K562 (cell line): Measurements from ENCODE around the gene CCSER1. TPM values are rescaled to one million over a fixed set of nuclear protein-coding genes. Genes with fewer than 3 reads are reported as not detected.

Experiments
- ATAC-seq: fragments of 200-7000 bp; cut with Tn5 transposase; 3 replicates; pipeline ENCODE4 v1.9.1; 2020; ENCODE audit warnings: moderate library complexity
- BruUV-seq: library from RNA; stranded (reverse); fragments of 400-500 nt; replicated peaks from 2 replicates; lab custom pipeline; 2021; lab: Mats Ljungman, UMichigan
- CTCF ChIA-PET: fragments of 300-600 bp; formaldehyde crosslinking; extraction: SDS; loops from one replicate; lab custom pipeline; 2021; ENCODE audit warnings: low intra/inter-chr PET ratio; lab: Yijun Ruan, JAX
- POLR2A ChIA-PET: fragments of 300-600, 350-650 bp; sonication (Branson Sonifier 250); formaldehyde crosslinking; extraction: SDS; loops from one replicate; lab custom pipeline; 2021; ENCODE audit warnings: antibody characterized with exemption, inconsistent platforms; lab: Yijun Ruan, JAX
- DNase-seq, 4 experiments: peaks; one replicate each; pipeline versions ENCODE4 v3.0.0 to v3.0.0-alpha.2; 2011 to 2018; ENCODE audit warnings: low spot score in 3 of 4, mixed read lengths in 3 of 4; ENCODE audit errors: extremely low read depth in 1 of 4
- FAIRE-seq: peaks from 2 replicates; lab custom pipeline; 2011; peaks lifted over from hg19 to GRCh38; lab: Jason Lieb, UNC
- H2AFZ ChIP-seq: 2 replicates; pipeline ENCODE4 v1.6.0; 2011; ENCODE audit warnings: low read depth, low read length, control low read depth, inconsistent platforms
- H3K27ac ChIP-seq: fragments of 200-600 bp; 3 replicates; pipeline ENCODE4 v1.8.0; 2011; ENCODE audit warnings: low read depth, mild to moderate bottlenecking, control low read depth, inconsistent platforms, low read length, moderate library complexity, mixed read lengths; ENCODE audit errors: extremely low read depth
- H3K27me3 ChIP-seq, 2 experiments: fragments of 300-600 bp in 1 of 2; 2 replicates in 1 of 2; 3 replicates in 1 of 2; pipeline versions ENCODE4 v1.6.0 to v1.8.0; 2011; ENCODE audit warnings: inconsistent platforms in 2 of 2, low read length in 2 of 2, mild to moderate bottlenecking in 1 of 2, mixed read lengths in 1 of 2, moderate library complexity in 1 of 2; ENCODE audit not compliant: control insufficient read depth in 2 of 2, insufficient read depth in 2 of 2
- H3K36me3 ChIP-seq: fragments of 300-600 bp; 3 replicates; pipeline ENCODE4 v1.8.0; 2011; ENCODE audit warnings: mild to moderate bottlenecking, low read length, inconsistent platforms; ENCODE audit not compliant: control insufficient read depth, insufficient read depth
- H3K4me1 ChIP-seq, 2 experiments: fragments of 200-600 bp in 1 of 2; replicated peaks in 1 of 2; 2 replicates in 1 of 2; 3 replicates in 1 of 2; pipeline versions ENCODE4 v1.5.1 to v1.8.0; 2011; ENCODE audit warnings: inconsistent platforms in 2 of 2, low read length in 2 of 2, mild to moderate bottlenecking in 1 of 2, mixed read lengths in 1 of 2, moderate library complexity in 1 of 2; ENCODE audit not compliant: control insufficient read depth in 2 of 2, insufficient read depth in 2 of 2
- H3K4me2 ChIP-seq: 2 replicates; pipeline ENCODE4 v1.6.1; 2011; ENCODE audit warnings: low read length, control low read depth, inconsistent platforms, mixed read lengths; ENCODE audit not compliant: insufficient read depth
- H3K4me3 ChIP-seq: fragments of 200-600 bp; sonication (generic), shearing (Covaris generic); 2 replicates; pipeline ENCODE4 v1.5.1; 2016; ENCODE audit warnings: control low read depth, inconsistent platforms
- H3K79me2 ChIP-seq: fragments of 200-600 bp; 3 replicates; pipeline ENCODE4 v1.8.0; 2011; ENCODE audit warnings: low read length, inconsistent platforms; ENCODE audit not compliant: control insufficient read depth, insufficient read depth
- H3K9ac ChIP-seq, 2 experiments: 2 replicates each; pipeline versions ENCODE4 v1.6.0 to v1.6.1; 2011; ENCODE audit warnings: low read depth in 2 of 2, low read length in 2 of 2, control low read depth in 1 of 2, inconsistent platforms in 1 of 2, mild to moderate bottlenecking in 1 of 2, mixed read lengths in 1 of 2; ENCODE audit not compliant: insufficient read depth in 1 of 2
- H3K9me1 ChIP-seq: one replicate; pipeline ENCODE4 v1.6.0; 2011; ENCODE audit warnings: inconsistent platforms, mild to moderate bottlenecking, low read length, moderate library complexity; ENCODE audit not compliant: control insufficient read depth, insufficient read depth
- H3K9me3 ChIP-seq: replicated peaks from 2 replicates; pipeline ENCODE4 v1.5.1; 2011; ENCODE audit warnings: low read depth, low read length, inconsistent platforms; ENCODE audit not compliant: control insufficient read depth, insufficient read depth
- H4K20me1 ChIP-seq: replicated peaks from 2 replicates; pipeline ENCODE4 v1.6.1; 2011; ENCODE audit warnings: low read length, inconsistent platforms, mixed read lengths; ENCODE audit not compliant: control insufficient read depth, insufficient read depth
- FOXA1 ChIP-seq: fragments of 450-650 bp; IDR thresholded peaks from 2 replicates; pipeline ENCODE4 v1.6.1; 2016; ENCODE audit warnings: mild to moderate bottlenecking, borderline replicate concordance
- MAFF ChIP-seq: IDR thresholded peaks from 2 replicates; pipeline ENCODE4 v1.6.1; 2012; ENCODE audit warnings: low read length, improper control_type of control experiment
- ZNF134 ChIP-seq: fragments of 250-450 bp; sonication (Bioruptor Pico); conservative IDR thresholded peaks from 2 replicates; pipeline ENCODE4 v1.4.0; 2020
- ZNF197 ChIP-seq: fragments of 200-800 bp; sonication (Bioruptor generic); IDR thresholded peaks from 2 replicates; pipeline ENCODE4 v1.6.1; 2016; ENCODE audit warnings: low read depth, missing genetic modification characterization, missing compliant biosample characterization
- ZNF24 ChIP-seq: fragments of 450-650 bp; IDR thresholded peaks from 2 replicates; pipeline ENCODE4 v1.6.1; 2016
- WGBS: fragments of 100-300 bp; shearing (Covaris generic); methylation state at CpG from one replicate; pipeline ENCODE4 v1.1.6; 2016; ENCODE audit warnings: low coverage, mixed read lengths; ENCODE audit not compliant: insufficient coverage; ENCODE audit errors: missing lambda C conversion rate; 5-methylcytosine and 5-hydroxymethylcytosine counted together
- in situ Hi-C: fragments of 300-500 bp; cut with MboI; formaldehyde crosslinking; loops from 4 replicates; pipeline ENCODE4 v1.15.0; 2018; ENCODE audit warnings: inconsistent platforms, mixed read lengths
- intact Hi-C: fragments of 100-400 bp; cut with micrococcal nuclease; formaldehyde crosslinking; loops from 2 replicates; pipeline ENCODE4 v1.14.2; 2022
- polyA plus RNA-seq, 8 experiments: library from polyadenylated mRNA; depleted of rRNA in 4 of 8; stranded (reverse) in 5 of 8; unstranded in 3 of 8; fragments of >200 nt; fragmentation: Nextera tagmentation in 2 of 8; fragmentation: Illumina TruSeq in 1 of 8; extraction: Ambion mirVana in 2 of 8; extraction: Trizol in 1 of 8; gene quantifications; 2 replicates each; pipeline versions ENCODE4 v1.2.1 to v1.2.3, GENCODE V29; 2011 to 2014; ENCODE audit warnings: inconsistent platforms in 1 of 8, missing spikeins in 1 of 8
- total RNA-seq, 7 experiments: library from RNA; depleted of rRNA in 6 of 7; stranded (reverse); fragments of >200 nt in 6 of 7; fragmentation: Illumina TruSeq in 2 of 7; extraction: Trizol in 2 of 7; gene quantifications; 2 replicates each; pipeline versions ENCODE4 v1.2.1 to v1.2.3, GENCODE V29; 2011 to 2021; ENCODE audit warnings: low replicate concordance in 1 of 7
- TF ChIP-seq, protein P1 (sequence below): fragments of 250-450 bp; sonication (Bioruptor Pico); IDR thresholded peaks from 2 replicates; pipeline ENCODE4 v1.4.0; 2020

The CCSER1 gene
- total and polyA plus RNA-seq, 9 of the 15 experiments (the other 6 are each of a cell fraction or from before 2014, with no cell fraction given), result not detected

DNA sequence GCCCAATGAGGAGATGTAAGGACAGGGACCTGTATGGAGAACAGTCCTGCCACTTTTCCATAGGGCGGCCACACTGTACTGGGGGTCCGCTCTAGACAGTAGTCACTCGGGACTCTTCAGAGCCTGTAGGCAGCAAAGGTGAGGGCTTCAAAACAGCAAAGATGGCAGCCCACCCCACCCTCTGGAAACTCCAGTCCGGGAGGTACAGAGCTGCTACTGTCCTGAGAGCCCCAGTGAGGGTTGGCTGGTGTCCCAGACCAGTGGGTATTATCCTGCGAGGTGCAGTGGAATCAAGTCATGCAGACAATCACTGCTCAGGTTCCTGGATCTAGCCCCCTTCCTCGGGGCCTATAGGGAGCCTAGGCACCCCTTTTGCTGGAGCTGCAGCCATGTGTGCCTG lies 1392.0 kb downstream of the CCSER1 start:
- no peaks in the 10 kb centered on the region for H3K9me1 ChIP-seq
- in situ Hi-C loops, result no loop called here
- CTCF ChIA-PET, result no interaction called here
- H3K4me3 ChIP-seq, result no peak overlapping the region
- no peaks in the 10 kb centered on the region for H3K79me2 ChIP-seq
- WGBS, result 5% methylated on average over 6 of the region's 6 CpGs
- H2AFZ ChIP-seq, result no peak overlapping the region
- no peak overlapping the region for H3K27ac ChIP-seq
- TF ChIP-seq MAFF, result no peak
- TF ChIP-seq, protein P1, sequence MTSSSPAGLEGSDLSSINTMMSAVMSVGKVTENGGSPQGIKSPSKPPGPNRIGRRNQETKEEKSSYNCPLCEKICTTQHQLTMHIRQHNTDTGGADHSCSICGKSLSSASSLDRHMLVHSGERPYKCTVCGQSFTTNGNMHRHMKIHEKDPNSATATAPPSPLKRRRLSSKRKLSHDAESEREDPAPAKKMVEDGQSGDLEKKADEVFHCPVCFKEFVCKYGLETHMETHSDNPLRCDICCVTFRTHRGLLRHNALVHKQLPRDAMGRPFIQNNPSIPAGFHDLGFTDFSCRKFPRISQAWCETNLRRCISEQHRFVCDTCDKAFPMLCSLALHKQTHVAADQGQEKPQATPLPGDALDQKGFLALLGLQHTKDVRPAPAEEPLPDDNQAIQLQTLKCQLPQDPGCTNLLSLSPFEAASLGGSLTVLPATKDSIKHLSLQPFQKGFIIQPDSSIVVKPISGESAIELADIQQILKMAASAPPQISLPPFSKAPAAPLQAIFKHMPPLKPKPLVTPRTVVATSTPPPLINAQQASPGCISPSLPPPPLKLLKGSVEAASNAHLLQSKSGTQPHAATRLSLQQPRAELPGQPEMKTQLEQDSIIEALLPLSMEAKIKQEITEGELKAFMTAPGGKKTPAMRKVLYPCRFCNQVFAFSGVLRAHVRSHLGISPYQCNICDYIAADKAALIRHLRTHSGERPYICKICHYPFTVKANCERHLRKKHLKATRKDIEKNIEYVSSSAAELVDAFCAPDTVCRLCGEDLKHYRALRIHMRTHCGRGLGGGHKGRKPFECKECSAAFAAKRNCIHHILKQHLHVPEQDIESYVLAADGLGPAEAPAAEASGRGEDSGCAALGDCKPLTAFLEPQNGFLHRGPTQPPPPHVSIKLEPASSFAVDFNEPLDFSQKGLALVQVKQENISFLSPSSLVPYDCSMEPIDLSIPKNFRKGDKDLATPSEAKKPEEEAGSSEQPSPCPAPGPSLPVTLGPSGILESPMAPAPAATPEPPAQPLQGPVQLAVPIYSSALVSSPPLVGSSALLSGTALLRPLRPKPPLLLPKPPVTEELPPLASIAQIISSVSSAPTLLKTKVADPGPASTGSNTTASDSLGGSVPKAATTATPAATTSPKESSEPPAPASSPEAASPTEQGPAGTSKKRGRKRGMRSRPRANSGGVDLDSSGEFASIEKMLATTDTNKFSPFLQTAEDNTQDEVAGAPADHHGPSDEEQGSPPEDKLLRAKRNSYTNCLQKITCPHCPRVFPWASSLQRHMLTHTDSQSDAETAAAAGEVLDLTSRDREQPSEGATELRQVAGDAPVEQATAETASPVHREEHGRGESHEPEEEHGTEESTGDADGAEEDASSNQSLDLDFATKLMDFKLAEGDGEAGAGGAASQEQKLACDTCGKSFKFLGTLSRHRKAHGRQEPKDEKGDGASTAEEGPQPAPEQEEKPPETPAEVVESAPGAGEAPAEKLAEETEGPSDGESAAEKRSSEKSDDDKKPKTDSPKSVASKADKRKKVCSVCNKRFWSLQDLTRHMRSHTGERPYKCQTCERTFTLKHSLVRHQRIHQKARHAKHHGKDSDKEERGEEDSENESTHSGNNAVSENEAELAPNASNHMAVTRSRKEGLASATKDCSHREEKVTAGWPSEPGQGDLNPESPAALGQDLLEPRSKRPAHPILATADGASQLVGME (CRISPR knock-in tag), result no peak
- TF ChIP-seq FOXA1, result no peak
- no peak for TF ChIP-seq ZNF134 (CRISPR knock-in tag)
- no peak for TF ChIP-seq ZNF197
- no peak for TF ChIP-seq ZNF24
- no peak overlapping the region for H3K9ac ChIP-seq
- H3K27me3 ChIP-seq, result no peaks in the 10 kb centered on the region
- no peak for ATAC-seq
- no peaks in the 10 kb centered on the region for H4K20me1 ChIP-seq
- POLR2A ChIA-PET, result no interaction called here
- no peak overlapping the region for H3K4me2 ChIP-seq
- H3K36me3 ChIP-seq, result no peaks in the 10 kb centered on the region
- no peak for DNase-seq
- BruUV-seq, result no TSS peak
- H3K9me3 ChIP-seq, result no peaks in the 10 kb centered on the region
- FAIRE-seq, result no peak
- H3K4me1 ChIP-seq, result no peaks in the 10 kb centered on the region
- intact Hi-C loops, result no loop called here
